DND-41 (cell line): ENCODE measurements around the gene PTPRH.
"Not testable (repeated sequence)": the region's sequence is repeated elsewhere in the genome, so short reads cannot be mapped to it uniquely, and the experiment has no call there.

Experiments used
- ATAC-seq: fragments of 200-7000 bp; cut with Tn5 transposase; 3 replicates; pipeline ENCODE4 v1.9.1; 2021; ENCODE audit warnings: low read depth; ENCODE audit not compliant: insufficient read depth
- DNase-seq: peaks from one replicate; pipeline ENCODE4 v3.0.0-alpha.2; 2020
- H2AFZ ChIP-seq: 2 replicates; pipeline ENCODE4 v1.6.0; 2012; ENCODE audit warnings: low read depth, low read length
- H3K27ac ChIP-seq: 2 replicates; pipeline ENCODE4 v1.5.1; 2012; ENCODE audit warnings: low read length, inconsistent platforms
- H3K27me3 ChIP-seq: fragments of 200-600 bp; sonication (generic); 2 replicates; pipeline ENCODE4 v1.6.0; 2012; ENCODE audit warnings: low read length, mild to moderate bottlenecking, inconsistent platforms; ENCODE audit not compliant: insufficient read depth, poor library complexity
- H3K36me3 ChIP-seq: 2 replicates; pipeline ENCODE4 v1.5.1; 2012; ENCODE audit warnings: low read length, inconsistent platforms; ENCODE audit not compliant: insufficient read depth
- H3K4me1 ChIP-seq: 2 replicates; pipeline ENCODE4 v1.5.1; 2012; ENCODE audit warnings: mild to moderate bottlenecking, low read length; ENCODE audit not compliant: insufficient read depth
- H3K4me2 ChIP-seq: 2 replicates; pipeline ENCODE4 v1.6.0; 2012; ENCODE audit warnings: mild to moderate bottlenecking, moderate library complexity, low read length, inconsistent platforms; ENCODE audit not compliant: insufficient read depth
- H3K4me3 ChIP-seq, 2 experiments: fragments of 200-600 bp in 1 of 2; shearing (Covaris generic) in 1 of 2; 2 replicates each; pipeline ENCODE4 v1.5.1; 2012 to 2016; ENCODE audit warnings: inconsistent platforms in 2 of 2, low read length in 2 of 2, mild to moderate bottlenecking in 2 of 2, low read depth in 1 of 2, moderate library complexity in 1 of 2
- H3K79me2 ChIP-seq: 2 replicates; pipeline ENCODE4 v1.6.0; 2012; ENCODE audit warnings: low read length, inconsistent platforms; ENCODE audit not compliant: insufficient read depth
- H3K9ac ChIP-seq: 2 replicates; pipeline ENCODE4 v1.6.0; 2012; ENCODE audit warnings: low read depth, mild to moderate bottlenecking, inconsistent platforms, low read length, moderate library complexity
- H3K9me3 ChIP-seq: 2 replicates; pipeline ENCODE4 v1.5.1; 2012; ENCODE audit warnings: low read length, moderate library complexity, mild to moderate bottlenecking, inconsistent platforms; ENCODE audit not compliant: insufficient read depth, severe bottlenecking
- H4K20me1 ChIP-seq: 2 replicates; pipeline ENCODE4 v1.6.0; 2012; ENCODE audit warnings: low read length; ENCODE audit not compliant: insufficient read depth
- EZH2 ChIP-seq: IDR thresholded peaks from 3 replicates; pipeline ENCODE4 v1.6.1; 2012; ENCODE audit warnings: borderline replicate concordance, low read depth, mild to moderate bottlenecking, moderate library complexity, low read length, inconsistent platforms; ENCODE audit not compliant: severe bottlenecking
- TF ChIP-seq, protein P1 (sequence below): IDR thresholded peaks from 2 replicates; pipeline ENCODE4 v1.5.1; 2012; ENCODE audit warnings: borderline replicate concordance, low read length, moderate library complexity, mild to moderate bottlenecking; ENCODE audit not compliant: poor library complexity, severe bottlenecking; ENCODE audit errors: extremely low read depth

The PTPRH gene

DNA sequence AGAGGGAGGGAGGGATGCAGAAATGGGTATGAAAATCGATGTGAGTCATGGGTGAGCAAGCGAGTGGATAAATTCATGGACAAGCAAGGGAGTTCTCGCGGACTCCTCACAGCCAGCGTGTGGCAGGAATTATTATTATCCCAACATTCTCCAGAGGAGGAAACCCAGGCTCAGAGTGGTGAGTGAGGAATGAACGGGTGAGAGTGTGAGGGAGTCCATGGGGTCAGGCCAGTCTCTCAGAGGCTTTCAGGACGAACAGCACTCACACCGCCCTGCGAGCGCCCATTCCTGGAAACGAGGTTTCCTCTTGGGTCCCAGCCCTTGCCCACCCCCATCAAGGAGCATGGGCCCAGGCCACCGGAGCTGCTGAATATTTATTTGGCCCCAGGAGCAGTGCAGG is 36.6 kb downstream of the PTPRH start:
- no peak overlapping the region for H2AFZ ChIP-seq
- no peak for DNase-seq
- H3K79me2 ChIP-seq = no peaks in the 10 kb centered on the region
- TF ChIP-seq, protein P1, sequence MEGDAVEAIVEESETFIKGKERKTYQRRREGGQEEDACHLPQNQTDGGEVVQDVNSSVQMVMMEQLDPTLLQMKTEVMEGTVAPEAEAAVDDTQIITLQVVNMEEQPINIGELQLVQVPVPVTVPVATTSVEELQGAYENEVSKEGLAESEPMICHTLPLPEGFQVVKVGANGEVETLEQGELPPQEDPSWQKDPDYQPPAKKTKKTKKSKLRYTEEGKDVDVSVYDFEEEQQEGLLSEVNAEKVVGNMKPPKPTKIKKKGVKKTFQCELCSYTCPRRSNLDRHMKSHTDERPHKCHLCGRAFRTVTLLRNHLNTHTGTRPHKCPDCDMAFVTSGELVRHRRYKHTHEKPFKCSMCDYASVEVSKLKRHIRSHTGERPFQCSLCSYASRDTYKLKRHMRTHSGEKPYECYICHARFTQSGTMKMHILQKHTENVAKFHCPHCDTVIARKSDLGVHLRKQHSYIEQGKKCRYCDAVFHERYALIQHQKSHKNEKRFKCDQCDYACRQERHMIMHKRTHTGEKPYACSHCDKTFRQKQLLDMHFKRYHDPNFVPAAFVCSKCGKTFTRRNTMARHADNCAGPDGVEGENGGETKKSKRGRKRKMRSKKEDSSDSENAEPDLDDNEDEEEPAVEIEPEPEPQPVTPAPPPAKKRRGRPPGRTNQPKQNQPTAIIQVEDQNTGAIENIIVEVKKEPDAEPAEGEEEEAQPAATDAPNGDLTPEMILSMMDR = no peak
- no peak for TF ChIP-seq EZH2
- no peak overlapping the region for H3K4me3 ChIP-seq
- no peaks in the 10 kb centered on the region for H3K9me3 ChIP-seq
- no peak for ATAC-seq
- H3K27ac ChIP-seq = no peak overlapping the region
- H3K4me1 ChIP-seq = no peaks in the 10 kb centered on the region; the same call in 1 of the 2 replicates
- H3K36me3 ChIP-seq = no peaks in the 10 kb centered on the region
- H4K20me1 ChIP-seq = 0 out of 2 replicates have a peak, but pooled peaks cover 2% of the 10 kb centered on the region
- no peak overlapping the region for H3K9ac ChIP-seq
- H3K27me3 ChIP-seq = peaks cover 7% of the 10 kb centered on the region
- no peak overlapping the region for H3K4me2 ChIP-seq

DNA sequence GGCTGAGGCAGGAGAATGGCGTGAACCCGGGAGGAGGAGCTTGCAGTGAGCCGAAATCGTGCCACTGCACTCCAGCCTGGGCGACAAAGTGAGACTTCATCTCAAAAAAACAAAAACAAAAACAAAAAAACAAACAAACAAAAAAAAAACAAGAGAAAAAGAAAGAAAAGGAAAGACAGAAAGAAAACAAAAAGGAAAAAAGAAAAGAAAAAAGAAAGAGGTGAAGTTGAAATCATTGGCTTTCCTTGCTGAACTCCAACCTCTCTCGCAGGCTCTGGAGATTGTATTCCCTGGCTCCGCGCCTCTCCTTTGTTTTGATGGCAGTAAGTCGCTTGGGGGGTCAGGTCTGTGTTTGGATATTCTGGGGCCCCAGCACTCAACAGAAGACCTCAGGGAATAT is 37.0 kb downstream of the PTPRH start:
- not testable (repeated sequence) for H3K4me2 ChIP-seq, H3K79me2 ChIP-seq, ATAC-seq, H2AFZ ChIP-seq, H4K20me1 ChIP-seq, H3K9ac ChIP-seq, DNase-seq, H3K27me3 ChIP-seq, H3K4me1 ChIP-seq, H3K4me3 ChIP-seq, H3K27ac ChIP-seq, H3K9me3 ChIP-seq, H3K36me3 ChIP-seq

DNA sequence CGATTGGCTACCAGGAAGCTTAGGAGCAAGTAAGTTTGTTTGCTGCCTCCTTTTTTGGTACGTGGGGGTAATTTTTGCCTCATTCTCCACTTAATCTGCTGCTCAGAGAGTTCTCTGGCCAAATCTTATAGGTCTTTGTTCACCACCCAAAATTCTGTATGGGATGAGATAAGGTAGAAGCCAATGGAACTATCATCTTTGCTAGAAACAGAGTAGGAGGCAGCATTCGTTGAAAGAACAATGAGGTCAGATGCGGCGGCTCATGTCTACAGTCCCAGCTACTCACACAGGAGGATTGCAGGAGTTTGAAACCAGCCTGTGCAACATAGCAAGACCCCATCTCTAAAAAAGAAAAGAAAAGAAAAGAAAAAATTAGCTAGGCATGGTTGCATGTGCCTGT is 37.9 kb downstream of the PTPRH start:
- Histone ChIP-seq H3K27me3 (peaks cover 9% of the 10 kb centered on the region), H3K4me3 (no peak overlapping the region)
- ATAC-seq = no peak

GRCh38 chr19:55169136-55169535 is 40.2 kb downstream of the PTPRH start:
- no peak overlapping the region for H3K4me2 ChIP-seq
- no peak overlapping the region for H2AFZ ChIP-seq
- no peak for DNase-seq
- H3K27ac ChIP-seq = no peak overlapping the region
- H4K20me1 ChIP-seq = no peaks in the 10 kb centered on the region
- H3K79me2 ChIP-seq = no peaks in the 10 kb centered on the region
- H3K4me1 ChIP-seq = no peaks in the 10 kb centered on the region; the same call in 1 of the 2 replicates
- H3K36me3 ChIP-seq = no peaks in the 10 kb centered on the region
- ATAC-seq = no peak
- no peak for TF ChIP-seq EZH2
- TF ChIP-seq, protein P1 = no peak
- H3K4me3 ChIP-seq = no peak overlapping the region
- peaks cover 19% of the 10 kb centered on the region for H3K27me3 ChIP-seq
- H3K9ac ChIP-seq = no peak overlapping the region
- no peaks in the 10 kb centered on the region for H3K9me3 ChIP-seq

More for the DNA sequence above, 37.9 kb downstream of the PTPRH start:
- Histone ChIP-seq H3K4me1 (no peaks in the 10 kb centered on the region; the same call in 1 of the 2 replicates), H3K27ac (no peak overlapping the region), H4K20me1 (0 out of 2 replicates have a peak, but pooled peaks cover 2% of the 10 kb centered on the region), H2AFZ (no peak overlapping the region), H3K79me2 (no peaks in the 10 kb centered on the region), H3K36me3 (no peaks in the 10 kb centered on the region), H3K9ac (no peak overlapping the region), H3K4me2 (no peak overlapping the region), H3K9me3 (no peaks in the 10 kb centered on the region)
- no peak for DNase-seq
- TF ChIP-seq, protein P1 = no peak
- TF ChIP-seq EZH2 = no peak
